ENCODE measurements around the gene NCKAP5L.

DNA sequence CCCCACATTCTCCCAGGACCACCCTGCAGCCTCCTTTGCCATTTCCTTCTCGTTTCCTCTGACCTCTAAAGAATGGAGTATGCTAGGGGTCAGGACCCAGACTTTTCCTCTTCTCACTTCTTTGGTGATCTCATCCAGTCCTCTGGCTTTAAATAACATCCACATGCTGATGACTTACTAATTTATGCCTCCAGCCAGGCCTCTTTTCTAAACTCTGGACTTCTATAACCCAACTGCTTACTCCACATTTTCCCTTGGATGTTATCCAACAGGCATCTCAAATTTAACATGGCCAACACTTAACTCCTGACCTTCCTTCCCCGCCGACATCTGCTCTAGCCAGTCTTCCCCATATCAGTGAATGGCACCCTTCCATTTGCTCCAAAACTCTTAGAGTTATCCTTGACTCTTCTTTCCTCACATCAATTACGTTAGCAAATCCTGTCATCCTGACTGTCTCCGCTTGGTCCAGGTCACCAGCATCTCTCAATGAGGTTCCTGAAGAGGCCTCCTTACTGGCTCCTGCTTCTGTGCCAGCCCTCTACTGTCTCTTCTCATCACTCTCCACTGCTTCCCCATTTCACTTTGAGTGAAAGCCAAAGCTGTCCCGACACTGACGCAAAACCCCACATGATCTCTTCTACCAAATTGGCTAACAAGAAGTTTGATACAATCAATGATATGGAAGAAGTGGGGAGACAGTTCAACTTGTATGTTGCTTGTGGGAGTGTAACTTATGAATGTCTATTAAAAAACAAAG lies 44.1 kb downstream of the NCKAP5L start:
- no peak for TF ChIP-seq POLR2A (IDR thresholded peaks at IDR 0.05; ENCODE audit: low read length)
- TF ChIP-seq GATA1 (IDR thresholded peaks at IDR 0.05; ENCODE audit: low read depth, low read length) = no peak

Data from erythroblast (primary cell).